Tibial nerve (tissue), 4 donors: ENCODE measurements around the gene UBASH3A. TPM values are rescaled to one million over a fixed set of nuclear protein-coding genes. Genes with fewer than 3 reads are reported as not detected.

ENCODE experiments used
- DNase-seq, 2 donors: peaks; one replicate each; pipeline ENCODE4 v3.0.0-alpha.2; 2019; ENCODE audit warnings: low spot score in 2 of 2
- H3K27ac ChIP-seq, 4 donors: fragments of 200-600 bp; sonication (generic) in 3 of 4; one replicate each; pipeline ENCODE4 v1.5.1; 2017 to 2019; ENCODE audit warnings: mild to moderate bottlenecking in 1 of 4
- H3K27me3 ChIP-seq, 2 donors: fragments of 200-600 bp; sonication (generic) in 1 of 2; one replicate each; pipeline versions ENCODE4 v1.5.1 to v1.6.0; 2017 to 2019
- H3K36me3 ChIP-seq, 3 donors: fragments of 200-600 bp; sonication (generic); one replicate each; pipeline ENCODE4 v1.5.1; 2018 to 2019
- H3K4me1 ChIP-seq, 4 donors: fragments of 200-600 bp; sonication (generic) in 3 of 4; one replicate each; pipeline ENCODE4 v1.5.1; 2017 to 2019
- H3K4me3 ChIP-seq, 4 donors: fragments of 200-600 bp; sonication (generic) in 3 of 4; one replicate each; pipeline ENCODE4 v1.5.1; 2017 to 2019; ENCODE audit warnings: mild to moderate bottlenecking in 1 of 4, moderate library complexity in 1 of 4
- H3K9me3 ChIP-seq, 4 donors: fragments of 200-600 bp; sonication (generic) in 3 of 4; one replicate each; pipeline ENCODE4 v1.5.1; 2017 to 2019
- CTCF ChIP-seq, 5 experiments: fragments of 200-600 bp in 3 of 5; fragments of 450-650 bp in 2 of 5; sonication (generic) in 3 of 5; IDR thresholded peaks; one replicate each; pipeline ENCODE4 v1.5.1; 2016 to 2019; ENCODE audit warnings: antibody characterized with exemption in 5 of 5, mild to moderate bottlenecking in 3 of 5, moderate library complexity in 2 of 5
- EP300 ChIP-seq, 2 donors: sonication (generic); formaldehyde crosslinking; IDR thresholded peaks; one replicate each; pipeline ENCODE4 v1.6.1; 2017; ENCODE audit warnings: antibody characterized with exemption in 2 of 2, mild to moderate bottlenecking in 1 of 2
- POLR2A ChIP-seq, 2 donors: fragments of 450-650 bp; IDR thresholded peaks; one replicate each; pipeline ENCODE4 v1.6.1; 2017; ENCODE audit warnings: antibody characterized with exemption in 2 of 2, mild to moderate bottlenecking in 2 of 2, moderate library complexity in 2 of 2
- WGBS, 2 donors: methylation state at CpG; one replicate each; pipeline ENCODE4 v1.1.5; 2018; 5-methylcytosine and 5-hydroxymethylcytosine counted together
- total RNA-seq, 4 donors: library from RNA; depleted of rRNA; stranded (reverse); fragments of >200 nt; gene quantifications; one replicate each; pipeline ENCODE4 v1.1.0, GENCODE V29; 2016

Gene UBASH3A
- total RNA-seq, 4 donors from 2014 or later: 0.59 to 5.9 (median 0.90) TPM; not detected in 1

GRCh38 chr21:42475036-42475435 lies 71.3 kb downstream of the UBASH3A start:
- WGBS, 2 donors: 85 to 88% methylated on average over 7 of the region's 7 CpGs
- Histone ChIP-seq H3K36me3 (no peaks in the 10 kb centered on the region), H3K27me3 (no peaks in the 10 kb centered on the region), H3K4me3 (no peak overlapping the region), H3K27ac (no peak overlapping the region), H3K9me3 (no peaks in the 10 kb centered on the region), H3K4me1 (no peaks in the 10 kb centered on the region)
- DNase-seq: no peak
- TF ChIP-seq POLR2A (IDR thresholded peaks at IDR 0.05): no peak
- TF ChIP-seq EP300 (IDR thresholded peaks at IDR 0.05): no peak
- TF ChIP-seq CTCF (IDR thresholded peaks at IDR 0.05): no peak

DNA sequence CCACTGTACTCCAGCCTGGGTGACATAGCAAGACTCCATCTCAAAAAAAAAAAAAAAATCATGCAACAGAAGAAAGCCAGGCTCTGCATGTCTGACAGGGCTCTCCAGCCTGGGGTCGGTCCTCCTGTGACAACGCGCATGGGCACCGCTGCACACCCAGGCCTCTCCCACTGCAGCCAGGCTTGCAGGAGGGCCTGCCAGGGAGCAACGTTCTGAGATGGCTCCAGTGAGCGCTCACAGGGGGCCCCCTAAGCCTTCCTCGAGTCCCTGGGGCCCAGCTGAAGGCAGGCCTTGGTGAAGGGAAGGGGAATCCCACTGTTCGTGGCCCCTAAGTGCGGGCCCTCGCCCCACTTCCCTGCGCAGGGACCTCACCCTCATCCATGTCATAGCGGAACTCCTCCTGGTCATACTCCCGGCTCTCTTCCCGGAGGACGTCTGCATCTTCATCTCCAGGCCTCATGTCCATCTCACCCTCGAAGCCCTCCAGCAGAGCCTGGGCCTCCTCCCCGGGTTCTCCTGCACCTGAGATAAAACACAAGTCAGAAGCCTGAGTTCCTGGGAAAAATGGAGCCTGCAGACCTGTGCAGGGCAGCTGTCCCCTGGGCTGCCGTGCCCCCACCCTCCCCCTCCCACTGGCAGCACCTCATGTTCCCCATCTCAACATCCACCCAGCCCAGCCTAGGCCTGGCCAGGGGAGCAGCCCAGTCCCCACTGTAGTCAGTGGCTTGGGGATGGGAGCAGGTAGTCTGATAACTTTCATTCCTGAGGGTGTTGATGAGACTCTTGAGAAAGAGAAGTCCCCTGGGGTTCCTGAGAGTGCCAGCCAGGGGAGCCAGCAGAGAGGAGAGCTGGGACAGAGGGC lies 72.1 kb downstream of the UBASH3A start:
- no peak for DNase-seq
- 86 to 90% methylated on average over 16 to 18 of the region's 18 CpGs for WGBS, 2 donors
- TF ChIP-seq EP300 (IDR thresholded peaks at IDR 0.05): no peak
- TF ChIP-seq CTCF (IDR thresholded peaks at IDR 0.05): no peak
- no peaks in the 10 kb centered on the region for H3K9me3 ChIP-seq
- no peaks in the 10 kb centered on the region for H3K36me3 ChIP-seq
- no peaks in the 10 kb centered on the region for H3K27me3 ChIP-seq
- no peak overlapping the region for H3K4me3 ChIP-seq
- no peaks in the 10 kb centered on the region for H3K4me1 ChIP-seq
- H3K27ac ChIP-seq: no peak overlapping the region

DNA sequence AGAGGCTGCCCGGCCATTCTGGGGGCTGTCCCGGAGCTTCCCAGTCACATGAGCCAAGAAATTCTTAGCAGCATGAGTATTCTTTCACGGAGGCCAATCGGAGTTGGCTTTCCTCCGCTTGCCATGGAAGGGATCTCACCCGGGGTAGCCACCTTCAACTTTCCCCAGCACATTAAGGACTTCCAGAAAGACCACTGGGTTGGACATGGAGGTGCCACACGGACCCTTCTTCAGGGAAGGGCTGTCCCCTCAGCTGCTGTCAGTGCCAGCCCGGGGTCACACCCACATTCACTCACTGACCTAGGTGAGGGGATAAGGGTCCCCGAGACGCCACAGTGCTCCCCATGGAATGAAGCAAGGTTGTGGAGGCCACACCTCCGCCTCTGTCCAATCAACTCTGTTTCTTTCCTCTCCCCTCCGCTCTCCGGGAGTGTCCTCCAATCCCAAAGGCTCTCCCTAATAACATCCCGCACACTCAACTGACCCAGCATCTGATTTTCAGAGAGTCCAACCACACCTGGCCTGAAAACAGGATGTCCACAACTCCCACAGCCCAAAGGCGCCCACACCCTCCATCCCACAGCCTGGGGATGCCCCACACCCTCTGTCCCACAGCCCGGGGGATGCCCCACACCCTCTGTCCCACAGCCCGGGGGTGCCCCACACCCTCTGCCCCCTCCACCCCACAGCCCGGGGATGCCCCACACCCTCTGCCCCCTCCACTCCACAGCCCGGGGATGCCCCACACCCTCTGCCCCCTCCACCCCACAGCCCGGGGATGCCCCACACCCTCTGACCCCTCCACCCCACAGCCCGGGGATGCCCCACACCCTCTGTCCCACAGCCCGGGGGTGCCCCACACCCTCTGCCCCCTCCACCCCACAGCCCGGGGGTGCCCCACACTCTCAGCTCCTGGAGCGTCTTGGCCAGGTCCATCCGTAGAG lies 73.0 kb downstream of the UBASH3A start:
- WGBS, 2 donors: 81 to 82% methylated on average over 19 to 22 of the region's 25 CpGs
- Histone ChIP-seq H3K36me3 (no peaks in the 10 kb centered on the region), H3K9me3 (no peaks in the 10 kb centered on the region), H3K4me1 (no peaks in the 10 kb centered on the region), H3K27me3 (no peaks in the 10 kb centered on the region), H3K4me3 (no peak overlapping the region), H3K27ac (no peak overlapping the region)
- no peak for DNase-seq
- no peak for TF ChIP-seq POLR2A (IDR thresholded peaks at IDR 0.05)
- no peak for TF ChIP-seq CTCF (IDR thresholded peaks at IDR 0.05)
- no peak for TF ChIP-seq EP300 (IDR thresholded peaks at IDR 0.05)

- no peaks in the 10 kb centered on the region for H3K36me3 ChIP-seq
- H3K4me1 ChIP-seq: no peaks in the 10 kb centered on the region
- DNase-seq: no peak
- no peaks in the 10 kb centered on the region for H3K9me3 ChIP-seq
- no peak for TF ChIP-seq POLR2A (IDR thresholded peaks at IDR 0.05)
- no peak for TF ChIP-seq EP300 (IDR thresholded peaks at IDR 0.05)
- no peak for TF ChIP-seq CTCF (IDR thresholded peaks at IDR 0.05)
- H3K27me3 ChIP-seq: no peaks in the 10 kb centered on the region
- H3K4me3 ChIP-seq: no peak overlapping the region
- WGBS, 2 donors: 74 to 75% methylated on average over 7 of the region's 7 CpGs
- no peak overlapping the region for H3K27ac ChIP-seq
These were observed 74.8 kb downstream of the UBASH3A start for GRCh38 chr21:42478504-42478903.

- Histone ChIP-seq H3K27ac (no peak overlapping the region), H3K9me3 (no peaks in the 10 kb centered on the region), H3K36me3 (no peaks in the 10 kb centered on the region), H3K4me1 (no peaks in the 10 kb centered on the region), H3K27me3 (no peaks in the 10 kb centered on the region), H3K4me3 (no peak overlapping the region)
- DNase-seq: no peak
- TF ChIP-seq POLR2A (IDR thresholded peaks at IDR 0.05) (no peak), EP300 (IDR thresholded peaks at IDR 0.05) (no peak), CTCF (IDR thresholded peaks at IDR 0.05) (no peak)
- WGBS, 2 donors: 61 to 68% methylated on average over 5 of the region's 5 CpGs
These were observed 75.9 kb downstream of the UBASH3A start for GRCh38 chr21:42479582-42479981.
